ENCODE results near the gene CCL1. TPM values are rescaled to one million over a fixed set of nuclear protein-coding genes. Genes with fewer than 3 reads are reported as not detected.
"Not testable (repeated sequence)": the region's sequence is repeated elsewhere in the genome, so short reads cannot be mapped to it uniquely, and the experiment has no call there.

Gene CCL1
- total RNA-seq, 1 donor from 2014 or later = 27.2 TPM

GRCh38 chr17:34361478-34362061 lies 1.5 kb downstream of the CCL1 start:
- intact Hi-C loops (cut with micrococcal nuclease) = loop anchor here (1.0 to 10.0 kb wide), 5 partner anchors 54 to 584 kb away; no protein-coding TSS in a partner anchor

- intact Hi-C loops (cut with micrococcal nuclease) = loop anchor here (1.0 to 10.0 kb wide), 5 partner anchors 53 to 583 kb away; no protein-coding TSS in a partner anchor
Measured at GRCh38 chr17:34360601-34361270, 2.3 kb downstream of the CCL1 start.

- intact Hi-C loops (cut with micrococcal nuclease) = no loop called here
Measured at GRCh38 chr17:34358631-34359030, 4.4 kb downstream of the CCL1 start.

- intact Hi-C loops (cut with micrococcal nuclease) = no loop called here
Measured at GRCh38 chr17:34357398-34357797, 5.6 kb downstream of the CCL1 start.

- intact Hi-C loops (cut with micrococcal nuclease) = no loop called here
Measured at GRCh38 chr17:34356194-34356593, 6.8 kb downstream of the CCL1 start, which contains the start of gene CCL13. Gene CCL13 (plus strand): TSS chr17:34356480. CDS start chr17:34356527, 47 bp downstream.

- intact Hi-C loops (cut with micrococcal nuclease) = no loop called here
Measured at GRCh38 chr17:34354637-34355036, 8.4 kb downstream of the CCL1 start.

- intact Hi-C loops (cut with micrococcal nuclease) = no loop called here
Measured at GRCh38 chr17:34352191-34352590, 10.8 kb downstream of the CCL1 start.

GRCh38 chr17:34351096-34351495 lies 11.9 kb downstream of the CCL1 start:
- intact Hi-C loops (cut with micrococcal nuclease) = no loop called here

GRCh38 chr17:34349751-34350150 lies 13.3 kb downstream of the CCL1 start:
- intact Hi-C loops (cut with micrococcal nuclease) = no loop called here

- intact Hi-C loops (cut with micrococcal nuclease) = no loop called here
Measured at GRCh38 chr17:34347063-34347462, 16.0 kb downstream of the CCL1 start.

GRCh38 chr17:34341916-34342315 lies 21.1 kb downstream of the CCL1 start:
- intact Hi-C loops (cut with micrococcal nuclease) = no loop called here

- intact Hi-C loops (cut with micrococcal nuclease) = no loop called here
Measured at GRCh38 chr17:34339138-34339770, 23.8 kb downstream of the CCL1 start.

GRCh38 chr17:34337701-34338100 lies 25.3 kb downstream of the CCL1 start:
- intact Hi-C loops (cut with micrococcal nuclease) = no loop called here

GRCh38 chr17:34327580-34327979 lies 35.5 kb downstream of the CCL1 start:
- intact Hi-C loops (cut with micrococcal nuclease) = not testable (repeated sequence)

- intact Hi-C loops (cut with micrococcal nuclease) = no loop called here
Measured at GRCh38 chr17:34321964-34322363, 41.1 kb downstream of the CCL1 start.

GRCh38 chr17:34319039-34319483 lies 44.0 kb downstream of the CCL1 start, which contains the start of gene CCL8:
Gene CCL8 (plus strand): TSS chr17:34319435. CDS start chr17:34319502, 67 bp downstream.
- intact Hi-C loops (cut with micrococcal nuclease) = no loop called here

GRCh38 chr17:34318474-34318873 lies 44.6 kb downstream of the CCL1 start:
- intact Hi-C loops (cut with micrococcal nuclease) = no loop called here

GRCh38 chr17:34314279-34314678 lies 48.8 kb downstream of the CCL1 start:
- intact Hi-C loops (cut with micrococcal nuclease) = no loop called here

GRCh38 chr17:34313164-34313563 lies 49.9 kb downstream of the CCL1 start:
- intact Hi-C loops (cut with micrococcal nuclease) = no loop called here

GRCh38 chr17:34312080-34312479 lies 51.0 kb downstream of the CCL1 start:
- intact Hi-C loops (cut with micrococcal nuclease) = no loop called here

- intact Hi-C loops (cut with micrococcal nuclease) = no loop called here
Measured at GRCh38 chr17:34311291-34311690, 51.7 kb downstream of the CCL1 start.
